GM12878 (cell line): Measurements from ENCODE around the gene PTPRM. TPM values are rescaled to one million over a fixed set of nuclear protein-coding genes. Genes with fewer than 3 reads are reported as not detected.

ENCODE experiments used
- ATAC-seq: fragments of 200-7000 bp; cut with Tn5 transposase; 3 replicates; pipeline ENCODE4 v1.9.1; 2020; ENCODE audit warnings: mild to moderate bottlenecking, moderate library complexity
- BruUV-seq: library from RNA; stranded (reverse); fragments of 400-500 nt; replicated peaks from 2 replicates; lab custom pipeline; 2021; lab: Mats Ljungman, UMichigan
- CTCF ChIA-PET: fragments of 300-600 bp; sonication (Branson Sonifier 250); formaldehyde crosslinking; extraction: SDS; loops from one replicate; lab custom pipeline; 2021; ENCODE audit warnings: inconsistent platforms; lab: Yijun Ruan, JAX
- POLR2A ChIA-PET: fragments of 350-600 bp; formaldehyde crosslinking; extraction: SDS; loops from one replicate; lab custom pipeline; 2021; ENCODE audit warnings: inconsistent platforms; lab: Charles Lee
- RAD21 ChIA-PET: fragments of 300-600 bp; sonication (Branson Sonifier 250); formaldehyde crosslinking; loops from one replicate; lab custom pipeline; 2023; ENCODE audit warnings: antibody characterized with exemption; ENCODE audit not compliant: unreplicated experiment; lab: Charles Lee
- SMC1A ChIA-PET: fragments of 300-600 bp; sonication (Branson Sonifier 250); formaldehyde crosslinking; loops from one replicate; lab custom pipeline; 2023; ENCODE audit not compliant: unreplicated experiment, uncharacterized antibody; lab: Charles Lee
- DNase-seq: peaks from one replicate; pipeline ENCODE4 v3.0.0-alpha.2; 2011; ENCODE audit warnings: low read depth, low spot score
- FAIRE-seq: peaks from 3 replicates; lab custom pipeline; 2011; peaks lifted over from hg19 to GRCh38; lab: Jason Lieb, UNC
- H2AFZ ChIP-seq: 2 replicates; pipeline ENCODE4 v1.6.0; 2011; ENCODE audit warnings: low read depth, low read length, control low read depth; ENCODE audit not compliant: control insufficient read depth
- H3K27ac ChIP-seq: 2 replicates; pipeline ENCODE4 v1.5.1; 2011; ENCODE audit warnings: control low read depth; ENCODE audit not compliant: control insufficient read depth, insufficient read depth
- H3K27me3 ChIP-seq, 2 experiments: replicated peaks in 1 of 2; 2 replicates each; pipeline versions ENCODE4 v1.6.0 to v1.6.1; 2011; ENCODE audit warnings: low read length in 1 of 2; ENCODE audit not compliant: control insufficient read depth in 2 of 2, insufficient read depth in 2 of 2
- H3K36me3 ChIP-seq, 2 experiments: 2 replicates each; pipeline ENCODE4 v1.5.1; 2011; ENCODE audit warnings: low read length in 1 of 2; ENCODE audit not compliant: control insufficient read depth in 2 of 2, insufficient read depth in 2 of 2
- H3K4me1 ChIP-seq: 2 replicates; pipeline ENCODE4 v1.6.1; 2011; ENCODE audit warnings: mild to moderate bottlenecking, low read length, moderate library complexity, mixed read lengths; ENCODE audit not compliant: control insufficient read depth, insufficient read depth
- H3K4me2 ChIP-seq: 2 replicates; pipeline ENCODE4 v1.6.0; 2011; ENCODE audit warnings: control low read depth; ENCODE audit not compliant: control insufficient read depth, insufficient read depth
- H3K4me3 ChIP-seq: fragments of 200-600 bp; sonication (generic); 2 replicates; pipeline ENCODE4 v1.5.1; 2016
- H3K79me2 ChIP-seq: 2 replicates; pipeline ENCODE4 v1.6.0; 2011; ENCODE audit warnings: low read length; ENCODE audit not compliant: control insufficient read depth, insufficient read depth
- H3K9ac ChIP-seq: 2 replicates; pipeline ENCODE4 v1.8.0; 2011; ENCODE audit warnings: low read length, control low read depth, mixed read lengths; ENCODE audit not compliant: control insufficient read depth, insufficient read depth
- H3K9me3 ChIP-seq: replicated peaks from 3 replicates; pipeline ENCODE4 v1.5.1; 2011; ENCODE audit warnings: mild to moderate bottlenecking, low read length; ENCODE audit not compliant: control insufficient read depth, insufficient read depth
- H4K20me1 ChIP-seq: 2 replicates; pipeline ENCODE4 v1.6.0; 2011; ENCODE audit not compliant: control insufficient read depth, insufficient read depth
- EGR1 ChIP-seq, 2 experiments: IDR thresholded peaks; 1 replicate in 1 of 2; 2 replicates in 1 of 2; pipeline ENCODE4 v1.6.1; 2011 to 2012; ENCODE audit warnings: low read depth in 2 of 2, low read length in 2 of 2, borderline replicate concordance in 1 of 2, mild to moderate bottlenecking in 1 of 2, moderate library complexity in 1 of 2
- HDAC2 ChIP-seq: fragments of 200-600 bp; sonication (generic); IDR thresholded peaks from 2 replicates; pipeline ENCODE4 v1.6.1; 2017
- IRF3 ChIP-seq: fragments of 450-650 bp; IDR thresholded peaks from 2 replicates; pipeline ENCODE4 v1.6.1; 2014; ENCODE audit warnings: mild to moderate bottlenecking
- LARP7 ChIP-seq: fragments of 450-650 bp; IDR thresholded peaks from 2 replicates; pipeline ENCODE4 v1.6.1; 2017; ENCODE audit warnings: mild to moderate bottlenecking
- NFIC ChIP-seq: IDR thresholded peaks from 2 replicates; pipeline ENCODE4 v1.6.1; 2012; ENCODE audit warnings: low read depth, mild to moderate bottlenecking, inconsistent platforms, low read length, moderate library complexity
- POLR2A ChIP-seq: IDR thresholded peaks from 2 replicates; pipeline ENCODE4 v1.6.1; 2011; ENCODE audit warnings: low read depth, mild to moderate bottlenecking, low read length
- SMAD5 ChIP-seq: IDR thresholded peaks from 2 replicates; pipeline ENCODE4 v1.6.1; 2016; ENCODE audit warnings: antibody characterized with exemption, low read depth
- SPI1 ChIP-seq: IDR thresholded peaks from 2 replicates; pipeline ENCODE4 v1.6.1; 2011; ENCODE audit warnings: low read depth, mild to moderate bottlenecking, low read length, moderate library complexity, borderline replicate concordance; ENCODE audit not compliant: insufficient read depth
- TARDBP ChIP-seq: IDR thresholded peaks from 2 replicates; pipeline ENCODE4 v1.6.1; 2016; ENCODE audit warnings: borderline replicate concordance
- ZBED1 ChIP-seq: IDR thresholded peaks from 2 replicates; pipeline ENCODE4 v1.6.1; 2016; ENCODE audit warnings: borderline replicate concordance
- WGBS: methylation state at CpG from one replicate; pipeline ENCODE4 v1.1.6; 2016; ENCODE audit warnings: low lambda C conversion rate; ENCODE audit not compliant: insufficient replicate concordance, insufficient coverage; ENCODE audit errors: missing lambda C conversion rate; 5-methylcytosine and 5-hydroxymethylcytosine counted together
- in situ Hi-C: fragments of 300-500 bp; cut with MboI; formaldehyde crosslinking; loops from 9 replicates; pipeline ENCODE4 v1.14.3; 2018; ENCODE audit warnings: mixed read lengths
- intact Hi-C: fragments of 100-400 bp; cut with micrococcal nuclease; formaldehyde crosslinking; loops from one replicate; pipeline ENCODE4 v1.14.2; 2022; ENCODE audit not compliant: unreplicated experiment
- polyA plus RNA-seq, 11 experiments: library from polyadenylated mRNA; depleted of rRNA in 4 of 11; unstranded in 6 of 11; stranded (reverse) in 5 of 11; fragments of >200 nt; fragmentation: Nextera tagmentation in 4 of 11; fragmentation: Illumina TruSeq in 1 of 11; extraction: Ambion mirVana in 4 of 11; extraction: Trizol in 1 of 11; gene quantifications; 1 replicate in 1 of 11; 2 replicates in 10 of 11; pipeline versions ENCODE4 v1.2.1 to v1.2.3, GENCODE V29; 2011 to 2016; ENCODE audit warnings: inconsistent platforms in 2 of 11, missing spikeins in 2 of 11, low read depth in 1 of 11
- total RNA-seq, 4 experiments: library from RNA; depleted of rRNA in 3 of 4; stranded (reverse); fragments of >200 nt in 3 of 4; fragmentation: Illumina TruSeq in 1 of 4; extraction: Trizol in 1 of 4; gene quantifications; 2 replicates each; pipeline versions ENCODE4 v1.2.1 to v1.2.3, GENCODE V29; 2013 to 2021

The PTPRM gene
- total and polyA plus RNA-seq, 10 of the 15 experiments (the other 5 are each of a cell fraction or from before 2014, with no cell fraction given) = 0.07 to 22.6 (median 0.60) TPM

DNA sequence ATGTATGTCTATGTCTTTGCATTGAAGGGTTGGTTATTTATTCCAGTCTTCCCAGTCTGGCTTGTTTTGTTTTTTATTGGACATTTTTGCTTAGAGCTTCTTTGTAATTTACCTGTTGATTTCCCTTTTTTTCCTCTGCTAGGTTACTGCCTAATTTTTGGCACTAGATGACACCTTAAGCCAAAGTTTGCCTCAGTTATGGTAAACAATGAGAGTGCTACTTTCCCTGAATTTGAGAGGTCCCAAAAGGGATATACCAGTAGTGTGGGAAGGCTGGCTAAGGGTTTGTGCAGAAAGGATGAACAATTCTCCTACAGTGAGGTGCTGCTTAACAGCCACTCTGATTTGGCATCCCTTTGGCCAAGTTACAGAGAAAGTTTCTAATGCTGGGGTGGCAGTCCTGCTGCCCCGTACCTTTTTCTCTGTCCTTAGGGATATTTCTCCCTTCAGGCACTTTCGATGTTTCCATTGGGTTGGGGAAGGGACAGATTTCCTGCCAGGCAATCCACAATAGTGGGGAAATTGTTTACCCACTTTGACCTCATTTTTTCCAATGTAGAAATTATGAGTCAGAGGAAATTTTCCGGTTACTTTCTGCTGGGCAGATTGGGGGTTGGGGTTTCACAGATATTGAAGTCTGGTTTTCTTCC is 354.9 kb downstream of the PTPRM start:
- SMC1A ChIA-PET = no interaction called here
- no peak overlapping the region for H3K4me2 ChIP-seq
- H3K9me3 ChIP-seq = no peaks in the 10 kb centered on the region
- no peak overlapping the region for H3K9ac ChIP-seq
- TF ChIP-seq SPI1 (no peak), IRF3 (no peak), ZBED1 (no peak), POLR2A (no peak), TARDBP (no peak), HDAC2 (no peak), LARP7 (no peak), EGR1 (IDR thresholded peaks at IDR 0.05; ENCODE audit: borderline replicate concordance in 1 of 2, low read depth in 2 of 2, low read length in 2 of 2) (no peak), SMAD5 (no peak), NFIC (no peak)
- ATAC-seq (no peak), DNase-seq (no peak), FAIRE-seq (no peak)
- no peak overlapping the region for H2AFZ ChIP-seq
- no peak overlapping the region for H3K27ac ChIP-seq
- POLR2A ChIA-PET = no interaction called here
- H4K20me1 ChIP-seq = no peaks in the 10 kb centered on the region
- no TSS peak for BruUV-seq
- 0% methylated on average over 3 of the region's 3 CpGs for WGBS
- CTCF ChIA-PET = no interaction called here
- H3K4me3 ChIP-seq = no peak overlapping the region
- no peaks in the 10 kb centered on the region for H3K4me1 ChIP-seq
- no peaks in the 10 kb centered on the region for H3K79me2 ChIP-seq
- intact Hi-C loops (no loop called here), in situ Hi-C loops (no loop called here)
- H3K27me3 ChIP-seq = no peaks in the 10 kb centered on the region
- H3K36me3 ChIP-seq = no peaks in the 10 kb centered on the region
- RAD21 ChIA-PET = no interaction called here
